ENCODE data around the gene ATP2A2.

ATP2A2 gene

DNA sequence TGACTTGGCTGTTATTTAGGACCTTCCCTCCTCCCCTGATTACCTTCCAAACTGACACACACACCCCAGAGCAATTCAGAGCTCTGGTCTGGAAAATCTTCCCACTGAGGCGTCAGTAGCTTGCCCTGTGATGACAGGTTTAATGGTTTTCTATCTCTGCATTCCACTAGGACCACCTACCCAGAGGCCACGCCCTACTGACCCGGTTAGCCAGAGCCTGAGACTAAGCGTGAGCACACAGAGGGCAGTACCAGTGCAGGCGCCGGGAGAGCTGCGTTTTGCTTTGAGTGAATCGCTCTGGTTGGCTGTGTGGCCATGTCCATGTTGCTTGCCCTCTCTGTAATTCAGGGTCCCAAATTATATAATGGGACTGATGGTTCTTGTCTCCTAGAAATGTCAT lies 36.2 kb upstream of the ATP2A2 start:
- no peak overlapping the region for H3K4me3 ChIP-seq (ENCODE audit: low read length)
- no peak for DNase-seq (ENCODE audit: low read depth)
- TF ChIP-seq CTCF (conservative IDR thresholded peaks at IDR 0.05; ENCODE audit: low read depth, low read length): no peak

GRCh38 chr12:110245369-110245772 lies 35.7 kb upstream of the ATP2A2 start:
- DNase-seq (ENCODE audit: low read depth): no peak
- no peak overlapping the region for H3K4me3 ChIP-seq (ENCODE audit: low read length)

DNA sequence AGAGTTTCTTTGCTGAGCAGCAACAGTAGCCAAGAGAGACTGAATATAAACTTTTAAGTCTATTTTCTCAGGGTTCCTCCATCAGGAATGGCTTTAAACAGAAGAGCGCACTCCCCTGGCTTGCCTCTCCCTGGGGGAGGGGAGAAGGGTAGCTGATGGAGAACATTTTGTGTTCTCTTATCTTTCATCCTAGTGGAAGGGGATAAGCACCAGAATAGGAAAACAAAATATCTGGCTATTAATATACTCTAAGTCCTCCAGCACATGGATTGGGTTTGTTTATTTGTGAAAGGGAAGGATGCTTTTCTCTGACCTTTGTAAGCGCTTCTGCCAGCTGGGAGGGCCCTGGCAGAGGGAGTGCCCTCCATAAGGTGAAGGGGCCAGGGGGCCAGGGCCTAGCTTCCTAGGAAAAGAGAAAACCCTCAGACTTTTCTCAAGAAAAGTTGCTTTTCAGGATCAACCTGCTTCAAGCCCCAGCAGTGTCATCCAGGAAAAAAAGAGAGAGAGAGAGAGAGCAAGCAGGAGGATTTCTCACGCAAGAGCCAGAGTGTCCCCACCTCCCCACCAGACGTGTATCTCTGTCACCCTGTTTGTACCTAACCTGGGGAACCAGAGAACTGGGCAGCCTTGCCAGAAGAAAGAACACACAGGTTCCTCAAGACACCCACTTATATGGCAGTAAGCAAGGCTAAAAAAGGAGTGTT lies 34.3 kb upstream of the ATP2A2 start:
- DNase-seq (ENCODE audit: low read depth): no peak
- H3K4me3 ChIP-seq (ENCODE audit: low read length): no peak overlapping the region
- no peak for TF ChIP-seq CTCF (conservative IDR thresholded peaks at IDR 0.05; ENCODE audit: low read depth, low read length)

More at GRCh38 chr12:110245369-110245772, 35.7 kb upstream of the ATP2A2 start:
- TF ChIP-seq CTCF (conservative IDR thresholded peaks at IDR 0.05; ENCODE audit: low read depth, low read length): peak; percentile 61

DNA sequence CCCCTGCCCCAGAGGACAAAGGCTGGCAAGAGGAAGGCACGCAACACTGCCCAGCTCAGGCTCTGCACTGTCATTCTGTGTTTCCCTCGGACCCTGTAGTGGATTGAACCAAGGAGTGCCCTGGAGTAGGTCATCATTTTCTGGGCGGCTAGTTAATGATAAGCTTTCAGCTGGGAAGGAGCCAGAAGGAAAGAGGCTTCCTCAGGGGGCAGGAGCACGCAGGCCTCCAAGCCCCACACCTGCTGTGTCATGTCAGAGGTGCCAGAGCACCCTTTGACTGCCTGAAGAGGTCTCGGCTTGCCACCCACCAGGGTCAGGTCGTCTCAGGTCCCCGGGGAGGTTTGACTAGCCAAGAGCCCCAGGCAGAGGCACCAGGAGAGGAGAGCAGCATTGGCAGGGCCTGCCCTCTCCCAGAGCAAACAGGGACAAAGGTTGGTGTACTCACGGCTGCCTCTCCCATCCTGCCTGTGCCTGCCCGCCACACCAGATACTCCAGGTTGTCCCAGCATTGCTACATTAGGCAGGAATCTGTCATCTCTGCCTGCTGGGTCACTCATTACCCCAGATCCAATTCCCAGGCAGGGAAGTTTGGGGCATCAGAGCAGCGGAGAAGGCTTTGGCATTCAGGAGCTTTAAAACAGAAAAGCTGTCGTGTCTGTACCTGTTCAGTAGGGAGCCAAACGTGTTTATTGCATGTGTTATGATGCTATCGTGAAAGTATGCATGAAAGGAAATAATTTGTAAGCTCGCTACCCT lies 33.5 kb upstream of the ATP2A2 start:
- no peak for DNase-seq (ENCODE audit: low read depth)
- H3K4me3 ChIP-seq (ENCODE audit: low read length): no peak overlapping the region
- no peak for TF ChIP-seq CTCF (conservative IDR thresholded peaks at IDR 0.05; ENCODE audit: low read depth, low read length)

DNA sequence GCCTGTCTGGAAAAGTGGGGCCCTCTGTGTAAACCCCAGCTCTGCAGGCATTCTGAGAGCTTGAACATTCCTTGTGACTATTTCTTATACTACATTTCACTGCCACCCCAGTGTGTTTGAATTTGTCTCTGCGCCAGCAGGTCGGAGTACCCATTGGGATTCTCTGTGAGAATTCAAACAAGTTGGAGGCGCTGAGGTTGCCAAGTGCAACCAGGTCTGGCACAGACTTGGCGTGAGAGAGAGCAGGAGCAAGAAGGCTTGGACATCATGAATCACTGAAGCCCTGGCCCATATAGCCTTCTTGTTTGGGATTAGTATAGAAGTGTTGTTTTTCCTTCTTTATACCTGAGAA lies 33.0 kb upstream of the ATP2A2 start:
- no peak for TF ChIP-seq CTCF (conservative IDR thresholded peaks at IDR 0.05; ENCODE audit: low read depth, low read length)
- DNase-seq (ENCODE audit: low read depth): no peak
- no peak overlapping the region for H3K4me3 ChIP-seq (ENCODE audit: low read length)

GRCh38 chr12:110249105-110249504 lies 31.9 kb upstream of the ATP2A2 start:
- DNase-seq (ENCODE audit: low read depth): no peak
- no peak overlapping the region for H3K4me3 ChIP-seq (ENCODE audit: low read length)
- TF ChIP-seq CTCF (conservative IDR thresholded peaks at IDR 0.05; ENCODE audit: low read depth, low read length): no peak

DNA sequence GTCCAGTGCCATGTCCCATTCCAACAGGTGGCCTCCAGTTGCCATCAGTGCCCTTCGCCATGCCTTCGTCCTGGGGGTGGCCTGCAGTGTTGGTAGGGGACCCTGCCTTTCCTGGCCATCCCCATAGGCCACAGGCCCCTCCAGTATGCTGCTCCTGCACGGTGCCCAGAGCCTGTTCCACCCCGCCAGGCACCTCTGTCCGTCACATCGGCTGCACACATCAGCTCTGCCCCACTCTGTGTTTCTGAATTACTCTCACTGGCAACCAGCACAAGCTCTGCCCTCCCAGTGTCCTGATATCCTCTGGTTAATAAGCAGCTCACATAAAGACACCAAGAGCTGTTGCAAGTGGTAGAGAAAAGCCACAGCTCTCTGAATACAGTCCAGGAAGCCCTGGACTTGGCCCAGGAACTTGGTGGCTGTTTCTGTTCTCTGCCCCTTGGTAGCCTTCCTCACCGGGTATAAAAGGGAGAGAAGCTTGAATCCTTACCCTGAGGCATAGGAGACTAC lies 31.3 kb upstream of the ATP2A2 start:
- DNase-seq (ENCODE audit: low read depth): no peak
- TF ChIP-seq CTCF (conservative IDR thresholded peaks at IDR 0.05; ENCODE audit: low read depth, low read length): no peak
- H3K4me3 ChIP-seq (ENCODE audit: low read length): no peak overlapping the region
